ENCODE measurements around the gene P2RY6.

The P2RY6 gene

GRCh38 chr11:73288873-73289707 lies 17.0 kb downstream of the P2RY6 start:
- peak; percentile 79 for DNase-seq (ENCODE audit: low spot score)
- WGBS, 2 donors (ENCODE audit: extremely low coverage in 2 of 2, insufficient read length in 2 of 2, insufficient replicate concordance in 1 of 2), result no CpG with 5 or more reads among the region's 17 CpGs
- H2BK5ac ChIP-seq (ENCODE audit: low read length), result no peak overlapping the region
- no peak overlapping the region for H2BK12ac ChIP-seq (ENCODE audit: low read length)
- peak overlapping the region in 1 of 2 donors; percentile 35 for H3K4me3 ChIP-seq (ENCODE audit: low read length in 2 of 2)
- H3K27me3 ChIP-seq (ENCODE audit: control insufficient read depth in 3 of 3, insufficient read depth in 3 of 3, low read depth in 1 of 3, low read length in 3 of 3), result peaks cover 0 to 5% (median 0%) of the 10 kb centered on the region in 3 experiments
- H3K79me1 ChIP-seq (ENCODE audit: low read depth, low read length), result no peaks in the 10 kb centered on the region
- H2AK5ac ChIP-seq (ENCODE audit: low read depth, low read length), result no peak overlapping the region
- no peak overlapping the region for H3K14ac ChIP-seq (ENCODE audit: low read length)
- H3K4me2 ChIP-seq (ENCODE audit: insufficient read depth, low read length, poor library complexity, severe bottlenecking), result no peak overlapping the region
- H4K91ac ChIP-seq (ENCODE audit: low read depth, low read length, poor library complexity), result no peak overlapping the region
- no peak overlapping the region for H4K8ac ChIP-seq (ENCODE audit: low read depth, low read length)
- no peak overlapping the region for H3K4ac ChIP-seq (ENCODE audit: low read length)
- peak overlapping the region; percentile 17 for H2BK15ac ChIP-seq (ENCODE audit: low read length)
- H3K18ac ChIP-seq (ENCODE audit: low read length), result peak overlapping the region; percentile 11
- H2BK120ac ChIP-seq (ENCODE audit: low read depth, low read length), result no peak overlapping the region
- peaks cover 14 to 18% of the 10 kb centered on the region in 2 donors for H3K4me1 ChIP-seq (ENCODE audit: control insufficient read depth in 2 of 2, insufficient read depth in 1 of 2, low read depth in 1 of 2, low read length in 2 of 2)
- no peaks in the 10 kb centered on the region for H3K9me3 ChIP-seq (replicated peaks in 1 of 2; ENCODE audit: control insufficient read depth in 2 of 2, insufficient read depth in 1 of 2, low read depth in 1 of 2, low read length in 2 of 2)
- H3K36me3 ChIP-seq (replicated peaks in 1 of 2; ENCODE audit: control insufficient read depth in 2 of 2, insufficient read depth in 2 of 2, low read length in 2 of 2), result no peaks in the 10 kb centered on the region
- H3K27ac ChIP-seq (replicated peaks; ENCODE audit: low read length), result no peak overlapping the region
- peak overlapping the region; percentile 3 for H3K23ac ChIP-seq (ENCODE audit: low read depth, low read length, poor library complexity)
- H2AFZ ChIP-seq (ENCODE audit: low read length), result peak overlapping the region; percentile 86
- peak overlapping the region; percentile 32 for H3K9ac ChIP-seq (ENCODE audit: low read depth, low read length, poor library complexity)

- H3K27me3 ChIP-seq (ENCODE audit: control insufficient read depth in 3 of 3, insufficient read depth in 3 of 3, low read depth in 1 of 3, low read length in 3 of 3), result peaks cover 0 to 3% (median 0%) of the 10 kb centered on the region in 3 experiments
- no peaks in the 10 kb centered on the region for H3K79me1 ChIP-seq (ENCODE audit: low read depth, low read length)
- no peak overlapping the region for H2BK15ac ChIP-seq (ENCODE audit: low read length)
- H2BK12ac ChIP-seq (ENCODE audit: low read length), result no peak overlapping the region
- no peaks in the 10 kb centered on the region for H3K36me3 ChIP-seq (replicated peaks in 1 of 2; ENCODE audit: control insufficient read depth in 2 of 2, insufficient read depth in 2 of 2, low read length in 2 of 2)
- H3K27ac ChIP-seq (replicated peaks; ENCODE audit: low read length), result no peak overlapping the region
- peaks cover 14 to 18% of the 10 kb centered on the region in 2 donors for H3K4me1 ChIP-seq (ENCODE audit: control insufficient read depth in 2 of 2, insufficient read depth in 1 of 2, low read depth in 1 of 2, low read length in 2 of 2)
- H4K8ac ChIP-seq (ENCODE audit: low read depth, low read length), result no peak overlapping the region
- no peak overlapping the region for H2BK120ac ChIP-seq (ENCODE audit: low read depth, low read length)
- H2AFZ ChIP-seq (ENCODE audit: low read length), result no peak overlapping the region
- no peak overlapping the region for H2AK5ac ChIP-seq (ENCODE audit: low read depth, low read length)
- H3K9ac ChIP-seq (ENCODE audit: low read depth, low read length, poor library complexity), result no peak overlapping the region
- H4K91ac ChIP-seq (ENCODE audit: low read depth, low read length, poor library complexity), result no peak overlapping the region
- no peak overlapping the region for H2BK5ac ChIP-seq (ENCODE audit: low read length)
- H3K4me3 ChIP-seq (ENCODE audit: low read length in 2 of 2), result no peak overlapping the region
- no peak overlapping the region for H3K14ac ChIP-seq (ENCODE audit: low read length)
- DNase-seq (ENCODE audit: low spot score), result no peak
- H3K23ac ChIP-seq (ENCODE audit: low read depth, low read length, poor library complexity), result no peak overlapping the region
- no CpG with 5 or more reads among the region's 4 CpGs for WGBS, 2 donors (ENCODE audit: extremely low coverage in 2 of 2, insufficient read length in 2 of 2, insufficient replicate concordance in 1 of 2)
- no peak overlapping the region for H3K4ac ChIP-seq (ENCODE audit: low read length)
- H3K9me3 ChIP-seq (replicated peaks in 1 of 2; ENCODE audit: control insufficient read depth in 2 of 2, insufficient read depth in 1 of 2, low read depth in 1 of 2, low read length in 2 of 2), result no peaks in the 10 kb centered on the region
- H3K4me2 ChIP-seq (ENCODE audit: insufficient read depth, low read length, poor library complexity, severe bottlenecking), result no peak overlapping the region
- no peak overlapping the region for H3K18ac ChIP-seq (ENCODE audit: low read length)
Measured at GRCh38 chr11:73290536-73290935, 18.4 kb downstream of the P2RY6 start.

GRCh38 chr11:73291196-73291595 lies 19.1 kb downstream of the P2RY6 start:
- Histone ChIP-seq H2BK5ac (ENCODE audit: low read length) (no peak overlapping the region), H3K36me3 (replicated peaks in 1 of 2; ENCODE audit: control insufficient read depth in 2 of 2, insufficient read depth in 2 of 2, low read length in 2 of 2) (no peaks in the 10 kb centered on the region), H3K9me3 (replicated peaks in 1 of 2; ENCODE audit: control insufficient read depth in 2 of 2, insufficient read depth in 1 of 2, low read depth in 1 of 2, low read length in 2 of 2) (no peaks in the 10 kb centered on the region), H3K4ac (ENCODE audit: low read length) (no peak overlapping the region), H4K8ac (ENCODE audit: low read depth, low read length) (no peak overlapping the region), H3K18ac (ENCODE audit: low read length) (no peak overlapping the region), H2BK15ac (ENCODE audit: low read length) (no peak overlapping the region), H2BK12ac (ENCODE audit: low read length) (no peak overlapping the region), H3K4me3 (ENCODE audit: low read length in 2 of 2) (no peak overlapping the region), H3K79me1 (ENCODE audit: low read depth, low read length) (no peaks in the 10 kb centered on the region), H3K23ac (ENCODE audit: low read depth, low read length, poor library complexity) (no peak overlapping the region), H3K27ac (replicated peaks; ENCODE audit: low read length) (no peak overlapping the region), H2BK120ac (ENCODE audit: low read depth, low read length) (no peak overlapping the region), H2AFZ (ENCODE audit: low read length) (no peak overlapping the region), H3K4me2 (ENCODE audit: insufficient read depth, low read length, poor library complexity, severe bottlenecking) (no peak overlapping the region), H3K4me1 (ENCODE audit: control insufficient read depth in 2 of 2, insufficient read depth in 1 of 2, low read depth in 1 of 2, low read length in 2 of 2) (peaks cover 14 to 18% of the 10 kb centered on the region in 2 donors), H2AK5ac (ENCODE audit: low read depth, low read length) (no peak overlapping the region), H3K9ac (ENCODE audit: low read depth, low read length, poor library complexity) (no peak overlapping the region), H3K14ac (ENCODE audit: low read length) (no peak overlapping the region), H4K91ac (ENCODE audit: low read depth, low read length, poor library complexity) (no peak overlapping the region), H3K27me3 (ENCODE audit: control insufficient read depth in 3 of 3, insufficient read depth in 3 of 3, low read depth in 1 of 3, low read length in 3 of 3) (no peaks in the 10 kb centered on the region)
- DNase-seq (ENCODE audit: low spot score), result no peak
- WGBS, 2 donors (ENCODE audit: extremely low coverage in 2 of 2, insufficient read length in 2 of 2, insufficient replicate concordance in 1 of 2), result no CpG with 5 or more reads among the region's 3 CpGs

GRCh38 chr11:73291781-73292524 lies 19.8 kb downstream of the P2RY6 start:
- 100% methylated on average over 3 of the region's 12 CpGs; no CpG with 5 or more reads in 1 of the 2 donors for WGBS, 2 donors (ENCODE audit: extremely low coverage in 2 of 2, insufficient read length in 2 of 2, insufficient replicate concordance in 1 of 2)

More at GRCh38 chr11:73291781-73292524, 19.8 kb downstream of the P2RY6 start:
- Histone ChIP-seq H2BK15ac (ENCODE audit: low read length) (no peak overlapping the region), H2BK5ac (ENCODE audit: low read length) (no peak overlapping the region), H2BK12ac (ENCODE audit: low read length) (no peak overlapping the region), H2BK120ac (ENCODE audit: low read depth, low read length) (no peak overlapping the region), H3K4me2 (ENCODE audit: insufficient read depth, low read length, poor library complexity, severe bottlenecking) (no peak overlapping the region), H3K14ac (ENCODE audit: low read length) (no peak overlapping the region), H3K27me3 (ENCODE audit: control insufficient read depth in 3 of 3, insufficient read depth in 3 of 3, low read depth in 1 of 3, low read length in 3 of 3) (no peaks in the 10 kb centered on the region), H3K4me1 (ENCODE audit: control insufficient read depth in 2 of 2, insufficient read depth in 1 of 2, low read depth in 1 of 2, low read length in 2 of 2) (peaks cover 10 to 18% of the 10 kb centered on the region in 2 donors), H4K8ac (ENCODE audit: low read depth, low read length) (no peak overlapping the region), H3K79me1 (ENCODE audit: low read depth, low read length) (no peaks in the 10 kb centered on the region), H3K4me3 (ENCODE audit: low read length in 2 of 2) (no peak overlapping the region), H3K9ac (ENCODE audit: low read depth, low read length, poor library complexity) (no peak overlapping the region), H3K36me3 (replicated peaks in 1 of 2; ENCODE audit: control insufficient read depth in 2 of 2, insufficient read depth in 2 of 2, low read length in 2 of 2) (no peaks in the 10 kb centered on the region), H3K27ac (replicated peaks; ENCODE audit: low read length) (no peak overlapping the region), H3K4ac (ENCODE audit: low read length) (no peak overlapping the region), H3K23ac (ENCODE audit: low read depth, low read length, poor library complexity) (no peak overlapping the region), H3K18ac (ENCODE audit: low read length) (no peak overlapping the region), H4K91ac (ENCODE audit: low read depth, low read length, poor library complexity) (no peak overlapping the region), H2AK5ac (ENCODE audit: low read depth, low read length) (no peak overlapping the region), H3K9me3 (replicated peaks in 1 of 2; ENCODE audit: control insufficient read depth in 2 of 2, insufficient read depth in 1 of 2, low read depth in 1 of 2, low read length in 2 of 2) (no peaks in the 10 kb centered on the region), H2AFZ (ENCODE audit: low read length) (peak overlapping the region; percentile 62)
- DNase-seq (ENCODE audit: low spot score), result no peak

Measured in neuronal stem cell (in vitro differentiated cells).